Mucosa of rectum (tissue), 2 donors: ENCODE results near the gene HIGD2A.

Source experiments
- H3K27ac ChIP-seq, 2 donors: one replicate each; pipeline ENCODE4 v1.7.0; 2013; ENCODE audit warnings: inconsistent platforms in 2 of 2, low read depth in 2 of 2, low read length in 2 of 2
- H3K27me3 ChIP-seq, 2 donors: one replicate each; pipeline ENCODE4 v1.7.0; 2013; ENCODE audit warnings: low read length in 2 of 2; ENCODE audit not compliant: control insufficient read depth in 2 of 2, insufficient read depth in 2 of 2
- H3K36me3 ChIP-seq, 2 donors: one replicate each; pipeline ENCODE4 v1.7.0; 2013; ENCODE audit warnings: low read length in 2 of 2; ENCODE audit not compliant: control insufficient read depth in 2 of 2, insufficient read depth in 2 of 2
- H3K4me1 ChIP-seq, 2 donors: one replicate each; pipeline ENCODE4 v1.7.0; 2013; ENCODE audit warnings: low read length in 2 of 2, mild to moderate bottlenecking in 1 of 2; ENCODE audit not compliant: control insufficient read depth in 2 of 2, insufficient read depth in 2 of 2
- H3K4me3 ChIP-seq, 2 donors: one replicate each; pipeline ENCODE4 v1.7.0; 2013; ENCODE audit warnings: low read length in 2 of 2
- H3K9ac ChIP-seq, 2 donors: one replicate each; pipeline ENCODE4 v1.7.0; 2013; ENCODE audit warnings: low read length in 2 of 2, low read depth in 1 of 2, mild to moderate bottlenecking in 1 of 2
- H3K9me3 ChIP-seq, 2 donors: one replicate each; pipeline ENCODE4 v1.7.0; 2013; ENCODE audit warnings: low read length in 2 of 2; ENCODE audit not compliant: control insufficient read depth in 2 of 2
- donor health status: healthy.
- donor health status: Normal muscosa, but diverticular disease.

HIGD2A gene

DNA sequence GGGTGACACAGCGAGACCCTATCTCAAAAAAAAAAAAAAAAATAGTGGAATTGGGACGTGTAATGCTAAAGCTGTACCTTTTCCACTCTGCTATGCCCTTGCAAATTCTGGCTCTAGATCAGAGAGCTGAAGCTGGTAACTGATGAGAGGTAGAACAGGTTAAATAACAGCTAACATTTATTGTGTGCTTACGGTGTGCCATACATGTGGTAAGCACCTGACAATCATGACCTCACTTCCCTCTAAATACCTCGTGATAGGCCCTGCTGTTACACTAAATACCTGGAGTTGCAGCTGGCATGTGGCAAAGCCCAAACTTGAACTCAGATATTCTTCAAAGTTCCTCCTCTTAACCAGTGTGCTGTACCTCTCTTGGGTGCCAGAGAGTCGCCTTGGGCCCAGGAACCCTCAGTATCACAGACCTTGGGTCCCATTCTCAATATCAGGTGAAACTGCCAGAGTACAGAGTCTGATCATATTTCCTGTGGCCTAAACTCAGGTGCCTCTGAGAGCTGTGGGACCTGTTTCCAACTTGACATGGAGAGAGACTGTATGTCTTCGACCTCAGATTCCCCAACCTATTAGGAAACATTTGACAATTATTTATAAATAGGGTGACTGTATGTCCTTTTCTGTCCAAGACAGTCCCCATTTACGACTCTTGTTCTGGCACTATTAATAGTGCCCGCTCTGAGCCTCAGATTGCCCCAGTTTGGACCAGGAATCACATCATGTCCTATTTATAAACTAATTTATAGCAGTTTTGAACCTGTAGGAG lies 18.4 kb upstream of the HIGD2A start:
- peaks cover 0 to 4% of the 10 kb centered on the region in 2 donors for H3K4me1 ChIP-seq
- H3K9ac ChIP-seq: no peak overlapping the region
- H3K27ac ChIP-seq: no peak overlapping the region
- no peak overlapping the region for H3K4me3 ChIP-seq
- H3K9me3 ChIP-seq: no peaks in the 10 kb centered on the region
- no peaks in the 10 kb centered on the region for H3K36me3 ChIP-seq
- H3K27me3 ChIP-seq: peaks cover 0 to 3% of the 10 kb centered on the region in 2 donors

DNA sequence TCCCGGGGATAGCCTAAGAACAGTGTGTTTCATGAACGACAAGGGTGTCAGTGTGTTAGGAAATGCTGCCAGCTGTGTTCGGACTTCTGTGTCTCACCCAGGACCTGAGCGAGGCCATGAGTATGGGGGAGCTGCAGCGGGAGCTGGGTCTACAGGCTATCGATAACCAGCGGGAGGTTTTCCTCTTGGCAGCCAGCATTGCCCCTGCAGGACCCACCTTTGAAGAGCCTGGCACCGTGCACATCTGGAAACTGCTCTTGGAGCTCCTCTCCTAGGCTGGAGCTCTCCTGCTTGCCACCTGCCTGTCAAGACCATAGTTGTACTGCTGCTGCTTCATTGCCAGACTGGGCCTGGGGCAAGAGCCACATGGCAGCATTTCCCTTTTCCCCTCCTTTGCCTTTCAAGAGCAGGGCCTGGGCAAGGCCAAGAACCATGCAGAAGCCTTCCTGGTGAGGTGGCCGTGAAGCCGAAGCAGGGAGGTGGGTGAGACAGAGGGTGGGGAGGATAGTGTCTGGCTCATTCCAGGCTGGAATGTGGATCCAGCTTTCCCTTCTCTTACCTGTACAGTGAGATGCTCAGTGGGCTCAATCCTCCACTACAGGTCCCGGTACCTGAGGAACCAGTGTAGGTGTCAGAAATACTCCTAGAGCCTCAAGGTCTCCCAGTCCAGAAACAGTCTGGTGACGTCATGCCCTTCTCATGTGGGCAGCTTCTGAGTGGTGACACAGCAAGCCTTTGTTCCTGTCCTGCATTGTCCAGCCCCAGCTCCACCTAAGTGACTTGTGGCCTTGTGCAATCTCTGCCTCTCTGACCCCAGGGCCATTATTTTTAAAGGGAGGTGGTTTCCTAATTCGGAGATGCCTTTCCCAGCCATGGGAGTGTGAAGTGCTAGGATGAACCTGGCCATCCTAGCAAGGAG lies 16.7 kb upstream of the HIGD2A start:
- Histone ChIP-seq H3K27ac (no peak overlapping the region), H3K9me3 (no peaks in the 10 kb centered on the region), H3K9ac (no peak overlapping the region), H3K4me3 (no peak overlapping the region), H3K27me3 (peaks cover 0 to 3% of the 10 kb centered on the region in 2 donors), H3K36me3 (no peaks in the 10 kb centered on the region), H3K4me1 (no peaks in the 10 kb centered on the region)

DNA sequence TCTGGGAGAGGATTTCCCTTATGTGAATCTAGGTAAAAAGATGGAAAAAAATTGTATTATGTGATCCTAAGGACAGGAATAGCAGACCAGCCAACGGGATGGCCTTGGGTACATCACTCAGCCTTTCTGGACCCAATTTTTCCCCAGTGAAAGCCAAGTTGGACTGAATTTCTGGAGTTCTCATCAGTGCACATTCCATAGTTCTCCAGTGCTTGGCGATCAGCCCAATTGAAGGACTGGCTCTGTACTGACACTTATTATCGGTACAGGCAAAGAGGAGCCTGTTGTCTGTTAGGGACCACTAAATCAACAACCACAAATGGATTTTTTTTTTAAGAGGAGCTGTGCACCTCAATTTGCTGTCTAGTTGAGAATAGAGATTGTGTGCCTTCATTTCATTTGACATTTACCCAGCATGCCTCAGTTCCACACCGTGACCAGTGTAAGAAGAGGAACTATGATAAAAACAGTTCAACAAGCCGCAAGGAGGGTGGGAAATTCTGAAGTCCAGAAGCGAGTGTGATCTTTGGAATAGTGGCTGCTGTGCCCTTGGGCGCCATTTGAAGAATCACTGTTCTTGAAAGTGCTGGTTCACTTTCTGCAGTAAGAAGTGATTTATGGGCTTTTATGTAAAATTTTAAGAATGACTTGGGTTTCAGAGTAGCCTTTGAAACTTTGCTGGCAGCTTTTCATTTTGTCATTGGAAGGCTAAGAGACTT lies 15.3 kb upstream of the HIGD2A start:
- Histone ChIP-seq H3K9ac (no peak overlapping the region), H3K4me3 (no peak overlapping the region), H3K4me1 (no peaks in the 10 kb centered on the region), H3K9me3 (no peaks in the 10 kb centered on the region), H3K27ac (no peak overlapping the region), H3K27me3 (no peaks in the 10 kb centered on the region), H3K36me3 (no peaks in the 10 kb centered on the region)

DNA sequence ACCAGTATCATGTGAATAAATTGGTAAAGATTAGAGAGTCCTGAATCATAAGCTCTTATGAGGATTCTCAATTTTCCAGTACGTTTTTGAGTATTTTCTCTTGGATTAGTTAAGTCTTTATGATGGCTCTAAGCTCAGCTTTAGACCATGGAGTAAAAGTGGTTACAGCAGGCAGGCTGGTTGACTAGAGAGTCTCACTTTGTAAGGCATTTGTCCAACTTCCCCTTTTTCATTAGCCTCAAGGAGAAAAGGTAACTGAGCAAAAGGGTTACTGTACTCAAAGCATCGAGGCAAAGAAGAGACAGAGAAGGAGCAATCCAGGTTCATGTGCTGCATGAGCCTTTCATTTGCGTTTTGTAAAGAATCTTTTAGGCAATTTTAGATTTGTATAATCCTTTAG lies 8.7 kb upstream of the HIGD2A start:
- H3K36me3 ChIP-seq: peaks cover 22 to 30% of the 10 kb centered on the region in 2 donors
- H3K9me3 ChIP-seq: no peaks in the 10 kb centered on the region
- no peak overlapping the region for H3K27ac ChIP-seq
- H3K27me3 ChIP-seq: no peaks in the 10 kb centered on the region
- no peak overlapping the region for H3K9ac ChIP-seq
- H3K4me1 ChIP-seq: no peaks in the 10 kb centered on the region
- H3K4me3 ChIP-seq: no peak overlapping the region

DNA sequence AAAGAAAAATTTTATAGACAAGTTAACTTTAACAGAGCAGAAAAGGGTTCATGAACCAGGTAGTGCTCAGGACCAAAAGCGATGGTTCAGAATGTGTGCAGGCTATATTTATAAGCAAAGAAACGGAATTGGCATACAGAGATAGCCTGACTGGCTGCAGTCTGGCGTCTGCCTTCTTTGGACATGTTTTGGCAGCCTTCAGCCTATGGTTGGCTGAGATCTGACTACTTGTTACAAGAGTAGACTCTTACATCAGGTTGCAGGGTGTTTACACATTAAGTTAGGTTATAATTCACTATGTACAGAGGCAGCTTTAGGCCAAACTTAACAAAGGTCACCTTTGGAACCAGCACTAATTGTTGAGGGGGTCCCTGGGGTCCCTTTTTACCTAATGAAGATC lies 7.1 kb upstream of the HIGD2A start:
- Histone ChIP-seq H3K4me3 (no peak overlapping the region), H3K4me1 (peaks cover 0 to under 1% of the 10 kb centered on the region in 2 donors), H3K9ac (no peak overlapping the region), H3K27me3 (no peaks in the 10 kb centered on the region), H3K9me3 (no peaks in the 10 kb centered on the region), H3K36me3 (peaks cover 25 to 33% of the 10 kb centered on the region in 2 donors), H3K27ac (no peak overlapping the region)

DNA sequence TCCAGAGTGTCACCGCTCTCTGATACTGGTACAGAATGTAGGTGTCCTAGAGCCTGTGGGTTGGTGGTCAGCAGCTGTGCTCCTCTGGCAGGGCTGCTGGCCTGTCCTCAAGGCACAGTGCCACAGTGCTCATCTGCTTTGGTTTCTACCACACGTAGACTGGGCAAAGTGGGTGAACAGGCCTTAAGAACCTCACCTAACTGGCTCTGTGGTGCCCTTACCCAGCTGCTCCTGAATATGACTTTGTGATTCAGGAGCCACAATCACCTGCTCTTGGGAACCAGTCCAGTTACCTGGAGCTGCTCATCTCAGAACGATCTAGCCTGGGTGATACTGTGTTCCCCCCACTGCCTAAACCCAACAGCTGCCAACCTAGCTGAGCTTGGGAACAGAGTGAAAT lies 6.6 kb upstream of the HIGD2A start:
- H3K27me3 ChIP-seq: no peaks in the 10 kb centered on the region
- no peak overlapping the region for H3K27ac ChIP-seq
- H3K4me1 ChIP-seq: peaks cover 0 to 6% of the 10 kb centered on the region in 2 donors
- no peak overlapping the region for H3K4me3 ChIP-seq
- H3K36me3 ChIP-seq: peaks cover 25 to 33% of the 10 kb centered on the region in 2 donors
- H3K9ac ChIP-seq: no peak overlapping the region
- H3K9me3 ChIP-seq: no peaks in the 10 kb centered on the region

DNA sequence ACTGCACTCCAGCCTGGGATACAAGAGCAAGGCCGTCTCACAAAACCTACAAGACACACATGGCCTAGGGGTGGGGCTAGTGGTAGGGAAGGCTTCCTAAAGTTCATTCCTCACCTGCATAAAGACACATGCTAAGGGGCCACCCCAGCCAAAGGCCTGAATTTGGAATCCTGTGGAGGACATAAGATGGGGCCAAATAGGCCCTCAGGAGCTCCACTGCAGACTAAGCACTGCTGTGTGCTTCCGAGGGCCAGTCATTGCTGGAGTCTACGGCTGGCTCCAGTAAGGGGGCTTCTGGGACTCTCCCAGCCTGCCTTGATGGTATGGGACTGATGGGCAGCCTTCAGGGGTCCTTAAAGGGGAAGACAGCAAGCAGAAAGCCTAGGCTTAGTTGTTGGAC lies 5.8 kb upstream of the HIGD2A start:
- Histone ChIP-seq H3K4me1 (peaks cover 4 to 10% of the 10 kb centered on the region in 2 donors), H3K9ac (no peak overlapping the region), H3K27ac (no peak overlapping the region), H3K4me3 (no peak overlapping the region), H3K9me3 (no peaks in the 10 kb centered on the region), H3K36me3 (peaks cover 25 to 33% of the 10 kb centered on the region in 2 donors), H3K27me3 (no peaks in the 10 kb centered on the region)

DNA sequence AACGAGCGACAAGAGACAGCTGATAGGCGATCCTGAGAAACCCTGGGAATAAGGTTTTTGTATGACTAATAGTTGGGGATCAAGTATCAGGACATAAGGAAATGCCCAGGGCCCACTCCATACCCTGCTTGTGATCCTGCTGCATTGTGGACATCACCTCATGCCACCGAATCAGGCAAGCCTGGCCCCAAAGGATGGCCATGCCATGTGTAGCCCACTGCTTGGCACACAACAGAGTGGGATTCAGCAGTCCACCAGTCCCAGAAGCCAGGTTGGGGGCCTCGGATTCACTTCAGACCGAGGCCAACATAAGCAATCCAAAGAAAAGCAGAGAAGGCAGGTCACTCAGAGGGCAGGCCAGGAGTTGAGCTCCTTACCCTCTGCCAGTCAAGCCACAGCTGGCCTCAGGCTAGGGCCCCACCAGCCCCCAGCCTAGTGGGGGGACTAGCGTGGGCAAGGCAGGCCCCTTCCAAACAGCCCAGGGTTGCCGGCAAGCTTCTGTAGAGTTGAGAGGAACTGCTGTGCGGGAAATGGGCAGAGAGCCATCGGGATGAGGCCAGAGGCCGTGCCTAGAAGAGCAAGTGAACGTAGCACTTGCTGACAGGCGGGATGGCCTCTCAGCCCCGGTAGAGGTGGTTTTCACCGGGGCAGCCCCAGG lies 5.2 kb upstream of the HIGD2A start:
- Histone ChIP-seq H3K4me3 (no peak overlapping the region), H3K4me1 (peaks cover 10 to 16% of the 10 kb centered on the region in 2 donors), H3K9ac (no peak overlapping the region), H3K27ac (no peak overlapping the region), H3K27me3 (no peaks in the 10 kb centered on the region), H3K9me3 (no peaks in the 10 kb centered on the region), H3K36me3 (peaks cover 25 to 33% of the 10 kb centered on the region in 2 donors)

DNA sequence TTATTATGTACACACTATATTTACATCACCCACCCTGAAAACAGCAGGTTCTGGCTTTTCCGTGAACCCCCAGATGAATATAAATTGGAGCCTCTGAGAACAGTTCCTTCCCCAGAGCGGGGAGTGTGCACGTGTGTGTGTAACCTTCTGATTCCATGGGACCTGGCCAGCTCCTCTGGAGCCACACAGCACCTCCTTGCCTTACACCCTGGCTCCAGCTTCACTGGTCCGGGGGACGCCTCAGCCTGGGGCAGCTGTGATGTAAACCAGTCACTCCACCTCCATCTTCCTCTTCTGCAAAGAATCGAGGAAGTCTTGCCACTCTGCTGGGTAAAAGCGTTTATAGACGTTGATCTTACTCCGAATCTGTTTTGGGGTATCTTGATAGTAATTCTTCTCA lies 4.6 kb upstream of the HIGD2A start:
- H3K9me3 ChIP-seq: no peaks in the 10 kb centered on the region
- no peak overlapping the region for H3K9ac ChIP-seq
- H3K4me1 ChIP-seq: peaks cover 10 to 16% of the 10 kb centered on the region in 2 donors
- H3K4me3 ChIP-seq: no peak overlapping the region
- no peak overlapping the region for H3K27ac ChIP-seq
- no peaks in the 10 kb centered on the region for H3K27me3 ChIP-seq
- H3K36me3 ChIP-seq: peaks cover 25 to 33% of the 10 kb centered on the region in 2 donors
